ENCODE measurements around the gene NCK1. TPM values are rescaled to one million over a fixed set of nuclear protein-coding genes. Genes with fewer than 3 reads are reported as not detected.

NCK1 gene
- total RNA-seq, 5 donors from 2014 or later (not counting 1 experiment from before 2014, with no cell fraction given): 46.9 to 65.3 (median 50.9) TPM

Other genes starting within 250 kb of the NCK1 start
- 10 to 100 TPM; 38.9 to 52.5 (median 42.7) TPM for gene STAG1, start 109.8 kb upstream of the NCK1 start, total RNA-seq
- 1 to 10 TPM in 1 of 5 donors, under 1 TPM in 3, not detected in 1; 0.16 to 1.2 (median 0.29) TPM for gene SLC35G2, start 43.1 kb upstream of the NCK1 start, total RNA-seq
- 1 to 10 TPM; 1.8 to 3.8 (median 2.2) TPM for gene IL20RB, start 95.8 kb downstream of the NCK1 start, total RNA-seq